ENCODE data around the gene OLFML3. TPM values are rescaled to one million over a fixed set of nuclear protein-coding genes. Genes with fewer than 3 reads are reported as not detected.
A peak's percentile ranks its signal among the peaks of the same experiment; 100 is the strongest.

Gene OLFML3, protein sequence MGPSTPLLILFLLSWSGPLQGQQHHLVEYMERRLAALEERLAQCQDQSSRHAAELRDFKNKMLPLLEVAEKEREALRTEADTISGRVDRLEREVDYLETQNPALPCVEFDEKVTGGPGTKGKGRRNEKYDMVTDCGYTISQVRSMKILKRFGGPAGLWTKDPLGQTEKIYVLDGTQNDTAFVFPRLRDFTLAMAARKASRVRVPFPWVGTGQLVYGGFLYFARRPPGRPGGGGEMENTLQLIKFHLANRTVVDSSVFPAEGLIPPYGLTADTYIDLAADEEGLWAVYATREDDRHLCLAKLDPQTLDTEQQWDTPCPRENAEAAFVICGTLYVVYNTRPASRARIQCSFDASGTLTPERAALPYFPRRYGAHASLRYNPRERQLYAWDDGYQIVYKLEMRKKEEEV
- total RNA-seq = 10 to 100 TPM in 2 of 3 donors, 1 to 10 TPM in 1; 5.4 to 51.1 (median 28.2) TPM
- long read RNA-seq, donor 1, transcript OLFML3-201 (3 exons, 1,780 nt) = major isoform, 22 of 34 reads
- long read RNA-seq, donor 1, partial matches to known transcripts = 2 of 34 reads
- long read RNA-seq, donor 1, other reads (novel, unspliced or antisense) = 6 of 34 reads
- long read RNA-seq, donor 2, transcript OLFML3-201 (3 exons, 1,780 nt) = major isoform, 18 of 20 reads
- long read RNA-seq, donor 2, partial matches to known transcripts = 0 of 20 reads
- long read RNA-seq, donor 2, other reads (novel, unspliced or antisense) = 2 of 20 reads

DNA sequence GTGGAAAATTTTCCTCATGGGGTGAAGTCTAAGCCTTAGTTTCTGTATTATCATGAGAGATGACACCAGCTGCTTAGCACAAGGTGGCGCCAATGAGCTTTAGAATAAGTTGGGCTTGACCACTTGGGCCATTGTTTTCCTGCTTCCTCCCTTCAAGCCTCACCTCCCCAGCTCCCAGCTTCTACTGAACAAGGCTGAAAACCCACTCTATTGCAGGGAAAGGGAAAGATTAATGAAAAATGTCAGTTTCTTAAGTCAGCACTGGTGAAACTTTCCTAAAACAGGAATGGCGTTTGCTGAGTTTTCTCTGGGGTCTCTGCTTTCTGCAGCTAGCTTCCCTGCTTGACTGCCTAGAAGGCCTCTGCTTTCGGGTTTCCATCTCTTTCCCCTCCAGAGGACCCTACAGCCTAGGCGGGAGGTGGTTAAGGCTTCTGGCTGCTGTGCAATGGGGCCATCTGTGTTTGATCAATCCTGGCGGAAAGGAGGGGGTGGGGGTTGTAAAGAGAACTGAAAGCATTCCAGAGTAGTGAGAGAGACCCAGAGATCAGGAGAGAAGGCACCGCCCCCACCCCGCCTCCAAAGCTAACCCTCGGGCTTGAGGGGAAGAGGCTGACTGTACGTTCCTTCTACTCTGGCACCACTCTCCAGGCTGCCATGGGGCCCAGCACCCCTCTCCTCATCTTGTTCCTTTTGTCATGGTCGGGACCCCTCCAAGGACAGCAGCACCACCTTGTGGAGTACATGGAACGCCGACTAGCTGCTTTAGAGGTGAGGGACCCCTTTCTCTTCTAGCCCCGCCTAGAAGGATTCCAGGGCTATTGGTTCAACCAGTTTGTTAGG, at the start of gene OLFML3:
Gene OLFML3 (plus strand): TSS at position 612 of the 840 bp plus-strand sequence. CDS start 43 bp downstream, at position 655.
- peak; percentile 32 for TF ChIP-seq CTCF (IDR thresholded peaks at IDR 0.05)
- Histone ChIP-seq H3K36me3 (ENCODE audit: low read depth) (no peaks in the 10 kb centered on the region), H3K4me3 (no peak within 1 kb of the TSS), H3K9me3 (no peaks in the 10 kb centered on the region), H3K4me1 (ENCODE audit: low read depth) (peaks cover 6% of the 10 kb centered on the region)
- ATAC-seq (peak; percentile 81), DNase-seq (peak; percentile 71 to 93 (median 76))
- intact Hi-C loops (cut with DNase I, micrococcal nuclease) = loop anchor here (2.0 to 5.0 kb wide), 2 partner anchors 303 to 304 kb away; no protein-coding TSS in a partner anchor

- TF ChIP-seq CTCF (IDR thresholded peaks at IDR 0.05) = no peak
- Histone ChIP-seq H3K9me3 (no peaks in the 10 kb centered on the region), H3K36me3 (ENCODE audit: low read depth) (no peaks in the 10 kb centered on the region), H3K4me3 (peak overlapping the region; percentile 87), H3K4me1 (ENCODE audit: low read depth) (peaks cover 18% of the 10 kb centered on the region)
- intact Hi-C loops (cut with DNase I, micrococcal nuclease) = no loop called here
- ATAC-seq = peak; percentile 60
- peak; percentile 58 to 79 (median 78) for DNase-seq
Observed at GRCh38 chr1:113929750-113930498, 49.4 kb upstream of the OLFML3 start.

DNA sequence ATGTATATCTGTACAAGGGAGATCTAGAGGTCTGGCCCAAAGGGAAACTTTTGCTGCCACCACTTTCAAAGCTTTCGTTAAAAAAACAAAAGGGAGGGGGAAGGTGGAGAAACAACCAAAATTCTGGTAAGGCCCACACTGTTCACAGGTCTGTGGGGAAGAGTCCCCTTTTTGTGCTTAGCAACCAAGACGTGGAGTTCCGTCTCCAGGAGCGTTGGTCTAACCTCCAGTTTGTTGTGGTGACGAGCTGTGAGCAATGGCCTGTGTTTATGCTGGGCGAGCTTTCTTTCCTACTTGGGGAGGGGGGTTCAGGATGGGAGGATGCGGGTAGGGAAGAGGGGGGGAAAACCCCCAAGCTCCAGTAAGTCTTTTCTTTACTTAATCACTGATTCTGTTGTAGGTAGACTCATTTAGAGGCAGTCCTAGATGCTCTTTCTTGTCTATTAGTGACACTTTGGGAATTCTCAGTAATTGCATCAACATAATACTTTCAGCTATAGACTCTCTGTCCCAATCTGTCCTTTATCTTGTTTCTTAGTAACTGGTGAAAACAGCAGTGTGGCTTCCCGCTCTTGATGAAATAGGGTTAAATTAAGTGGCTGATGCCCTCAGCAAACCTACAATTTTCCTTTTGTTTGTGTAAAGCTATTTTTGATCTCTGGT, 48.6 kb upstream of the OLFML3 start:
- Histone ChIP-seq H3K36me3 (ENCODE audit: low read depth) (no peaks in the 10 kb centered on the region), H3K4me3 (peak overlapping the region; percentile 87), H3K9me3 (no peaks in the 10 kb centered on the region), H3K4me1 (ENCODE audit: low read depth) (peaks cover 18% of the 10 kb centered on the region)
- TF ChIP-seq CTCF (IDR thresholded peaks at IDR 0.05) = no peak
- DNase-seq (peak in 2 of 3 donors; percentile 46 to 48), ATAC-seq (peak; percentile 44)
- intact Hi-C loops (cut with DNase I, micrococcal nuclease) = no loop called here

GRCh38 chr1:113931451-113931851, 47.8 kb upstream of the OLFML3 start:
- ATAC-seq = peak; percentile 10
- Histone ChIP-seq H3K4me1 (ENCODE audit: low read depth) (peaks cover 18% of the 10 kb centered on the region), H3K9me3 (no peaks in the 10 kb centered on the region), H3K4me3 (no peak overlapping the region), H3K36me3 (ENCODE audit: low read depth) (no peaks in the 10 kb centered on the region)
- intact Hi-C loops (cut with DNase I, micrococcal nuclease) = no loop called here
- no peak for TF ChIP-seq CTCF (IDR thresholded peaks at IDR 0.05)
- DNase-seq = no peak
